Bone marrow (tissue), 2 donors: ENCODE results near the gene CCL14.
"Not testable (repeated sequence)": the region's sequence is repeated elsewhere in the genome, so short reads cannot be mapped to it uniquely, and the experiment has no call there.

Source experiments
- DNase-seq, 2 donors: peaks; one replicate each; lab custom pipeline; 2025; lab: John Stamatoyannopoulos, UW

CCL14 gene

DNA sequence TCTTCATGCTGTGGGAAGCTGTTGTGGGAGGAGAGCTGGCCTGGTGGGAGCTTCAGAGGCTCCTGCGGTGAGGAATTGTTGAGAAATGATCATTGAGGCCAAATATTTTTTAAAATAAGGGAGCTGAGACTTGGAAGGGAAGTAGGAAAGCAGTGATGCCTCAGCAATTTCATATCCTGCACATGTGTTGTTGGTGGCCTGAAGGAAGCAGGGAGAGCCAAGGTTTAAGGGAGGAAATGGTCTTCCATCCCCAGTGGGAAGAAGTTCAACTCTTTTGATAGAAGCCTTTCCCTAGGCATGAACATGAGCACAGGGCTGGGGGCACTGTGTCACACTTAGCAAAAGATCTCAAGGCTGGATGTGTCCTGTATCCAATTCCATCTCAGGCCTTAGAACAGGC lies at the start of gene CCL14:
Gene CCL14, minus strand, starts transcription at position 87 of the 400 bp plus-strand sequence. Its CDS starts 80 bp downstream, at position 7.
- no peak for DNase-seq

- no peak for DNase-seq
Observed at GRCh38 chr17:36036235-36036634, 49.7 kb upstream of the CCL14 start.

DNA sequence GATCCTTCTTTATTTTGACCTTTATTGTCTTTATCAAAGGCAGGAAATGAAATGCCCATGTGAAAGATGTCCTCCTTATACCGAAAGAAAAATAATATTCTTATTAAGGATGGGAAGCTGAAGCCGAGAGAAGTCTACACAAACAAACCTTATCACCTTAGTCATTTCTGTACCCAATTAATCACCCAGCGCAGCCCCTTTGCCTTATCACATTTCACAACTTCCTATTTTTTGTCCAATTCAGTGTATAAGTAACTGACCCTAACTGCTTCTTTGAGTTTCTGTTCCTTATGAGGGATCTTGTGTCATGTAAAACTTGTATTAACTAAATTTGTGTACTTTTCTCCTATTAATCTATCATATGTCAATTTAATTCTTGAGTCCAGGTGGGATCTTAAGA lies 47.6 kb upstream of the CCL14 start:
- peak in 1 of 2 donors; percentile 11 for DNase-seq

- DNase-seq, result no peak
Observed at GRCh38 chr17:36030956-36031355, 44.4 kb upstream of the CCL14 start.

DNA sequence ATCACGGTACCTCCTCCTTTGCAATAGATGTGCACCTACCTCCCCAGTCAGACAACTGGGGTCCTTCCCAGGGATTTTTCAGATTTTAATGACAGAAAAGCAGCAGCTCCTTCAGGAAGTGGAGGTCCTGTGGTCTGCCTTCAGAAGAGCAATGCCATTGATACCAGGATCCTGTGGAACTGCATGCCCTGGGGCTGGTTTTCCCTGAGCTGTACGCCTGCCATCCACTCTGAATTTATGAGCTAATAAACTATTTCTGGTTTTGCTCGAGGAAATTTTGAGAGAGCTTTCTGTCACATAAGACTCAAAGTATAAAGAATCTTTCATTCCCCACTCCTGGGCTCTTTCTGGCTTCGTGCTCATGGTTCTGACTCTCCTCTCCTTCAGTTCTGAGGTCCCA lies 41.2 kb upstream of the CCL14 start:
- no peak for DNase-seq

- no peak for DNase-seq
Observed at GRCh38 chr17:36024106-36024869, 37.8 kb upstream of the CCL14 start.

GRCh38 chr17:36019423-36019822 lies 32.9 kb upstream of the CCL14 start:
- no peak for DNase-seq

DNA sequence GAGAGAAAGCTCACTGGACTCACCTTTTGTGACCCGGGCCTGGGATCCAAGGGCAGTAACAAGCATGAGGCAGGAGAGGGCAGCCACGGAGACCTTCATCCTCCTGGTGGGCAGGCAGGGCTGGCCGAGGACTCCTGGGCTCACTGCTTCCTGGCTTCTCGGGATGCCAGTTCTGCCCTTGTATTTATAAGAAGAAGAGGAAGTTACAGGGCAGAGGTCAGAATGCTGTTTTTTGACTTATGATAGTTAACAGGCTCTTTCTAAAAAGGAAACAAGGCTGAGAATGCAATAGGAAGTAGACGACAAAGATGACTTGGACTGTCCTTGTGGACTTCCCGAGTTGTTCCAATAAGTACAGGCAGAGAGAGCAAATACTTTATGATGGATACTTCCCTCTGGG lies 31.3 kb upstream of the CCL14 start, which contains the start of gene CCL23:
Gene CCL23, minus strand, starts transcription at position 174 of the 400 bp plus-strand sequence. Its CDS starts 75 bp downstream, at position 99.
- DNase-seq, result peak in 1 of 2 donors; percentile 10

GRCh38 chr17:36016555-36016954 lies 30.0 kb upstream of the CCL14 start:
- DNase-seq, result no peak

GRCh38 chr17:36015895-36016294 lies 29.4 kb upstream of the CCL14 start:
- DNase-seq, result not testable (repeated sequence)

GRCh38 chr17:36014946-36015345 lies 28.4 kb upstream of the CCL14 start:
- no peak for DNase-seq

- no peak for DNase-seq
Observed at GRCh38 chr17:36011201-36011600, 24.7 kb upstream of the CCL14 start.

- DNase-seq, result no peak
Observed at GRCh38 chr17:36008998-36009665, 22.6 kb upstream of the CCL14 start.

- DNase-seq, result no peak
Observed at GRCh38 chr17:36004594-36005108, 18.1 kb upstream of the CCL14 start.

GRCh38 chr17:36002631-36003030 lies 16.1 kb upstream of the CCL14 start:
- no peak for DNase-seq

GRCh38 chr17:36001862-36002603 lies 15.5 kb upstream of the CCL14 start:
- no peak for DNase-seq

- DNase-seq, result no peak
Observed at GRCh38 chr17:36001110-36001771, 14.7 kb upstream of the CCL14 start, which contains the start of gene CCL15. Gene CCL15 (minus strand): TSS chr17:36001553. CDS start chr17:36001492, 61 bp downstream.

DNA sequence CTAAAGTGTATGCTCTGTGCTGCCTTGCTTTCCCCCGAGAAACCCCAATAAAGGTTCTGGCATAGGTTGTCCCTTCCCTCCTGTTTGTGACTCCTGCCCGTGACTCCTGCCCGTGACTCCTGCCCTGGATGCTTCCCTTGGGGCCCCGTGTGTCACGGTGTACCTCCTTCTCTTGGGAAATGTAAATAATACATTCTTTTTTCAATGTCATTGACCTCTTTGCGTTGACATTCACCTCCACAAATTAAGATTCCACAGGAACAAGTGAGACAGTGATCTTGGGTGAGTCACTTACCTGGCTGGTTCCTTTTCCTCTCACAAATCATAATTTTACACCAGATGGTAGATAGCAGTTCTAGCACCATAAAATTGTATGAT lies 14.2 kb upstream of the CCL14 start:
- DNase-seq, result no peak

DNA sequence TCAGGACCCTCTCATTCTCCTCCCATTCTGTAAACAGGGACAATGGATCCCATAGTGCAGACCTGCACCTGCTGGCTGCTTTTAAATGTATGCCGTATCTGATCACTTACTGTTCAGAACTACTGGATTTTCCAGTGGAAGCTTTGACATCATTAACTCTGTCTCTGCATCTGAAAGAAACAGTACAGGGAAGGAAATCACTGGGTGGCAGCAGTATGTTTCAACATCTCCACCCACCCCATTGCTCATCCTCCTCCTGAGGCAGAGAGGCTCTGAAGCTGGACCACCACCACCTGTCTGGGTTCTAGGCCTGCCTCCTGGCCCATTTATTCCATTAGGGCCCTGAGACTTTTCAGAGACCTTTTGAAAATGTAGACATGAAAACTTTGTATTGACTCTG lies 12.2 kb upstream of the CCL14 start:
- no peak for DNase-seq

GRCh38 chr17:35998018-35998545 lies 11.6 kb upstream of the CCL14 start:
- no peak for DNase-seq

DNA sequence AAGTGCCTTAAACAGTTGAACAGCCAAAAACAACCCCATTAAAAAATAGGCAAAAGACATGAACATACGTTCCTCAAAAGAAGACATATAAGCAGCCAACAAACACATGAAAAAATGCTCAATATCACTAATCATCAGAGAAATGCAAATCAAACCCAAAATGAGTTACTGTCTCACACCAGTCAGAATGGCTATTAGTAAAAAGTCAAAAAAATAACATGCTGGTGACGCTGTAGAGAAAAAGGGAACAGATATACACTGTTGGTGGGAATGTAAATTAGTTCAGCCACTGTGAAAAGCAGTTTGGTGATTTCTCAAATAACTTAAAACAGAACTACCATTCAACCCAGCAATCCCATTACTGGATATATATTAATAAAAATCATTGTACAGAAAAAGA lies 8.8 kb upstream of the CCL14 start:
- not testable (repeated sequence) for DNase-seq

DNA sequence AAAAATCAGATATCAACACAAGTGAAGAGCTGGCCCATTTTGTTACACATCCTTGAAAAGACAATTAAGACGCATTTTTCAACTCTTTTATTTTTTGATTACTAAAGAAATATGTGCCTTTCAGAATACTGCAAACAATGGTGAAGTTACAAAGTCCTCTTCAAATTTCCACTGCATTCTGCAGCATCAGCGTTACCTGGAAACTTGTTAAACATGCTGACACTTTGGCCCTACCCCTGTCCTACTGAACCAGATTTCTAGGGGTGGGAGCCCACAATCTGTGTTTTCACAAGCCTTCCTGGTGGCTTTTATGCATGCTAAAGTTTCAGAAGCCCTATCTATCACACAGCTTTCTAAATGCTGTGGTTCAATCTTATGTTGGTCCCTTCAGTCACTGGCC lies 4.5 kb upstream of the CCL14 start:
- DNase-seq, result no peak
